HepG2 (cell line): ENCODE results near the gene DLG1. TPM values are rescaled to one million over a fixed set of nuclear protein-coding genes. Genes with fewer than 3 reads are reported as not detected.

Experiments used
- ATAC-seq: fragments of 200-7000 bp; cut with Tn5 transposase; 3 replicates; pipeline ENCODE4 v1.9.1; 2020; ENCODE audit warnings: mild to moderate bottlenecking, moderate library complexity
- BruUV-seq: library from RNA; stranded (reverse); fragments of 400-500 nt; replicated peaks from 2 replicates; lab custom pipeline; 2021; lab: Mats Ljungman, UMichigan
- CTCF ChIA-PET: fragments of 300-600 bp; formaldehyde crosslinking; extraction: SDS; loops from one replicate; lab custom pipeline; 2021; ENCODE audit warnings: low total read pairs, inconsistent platforms, low intra/inter-chr PET ratio; lab: Yijun Ruan, JAX
- POLR2A ChIA-PET: fragments of 350-600 bp; sonication (Branson Sonifier 250); formaldehyde crosslinking; loops from one replicate; lab custom pipeline; 2020; ENCODE audit warnings: antibody characterized with exemption, inconsistent platforms; lab: Yijun Ruan, JAX
- DNase-seq: peaks from one replicate; pipeline ENCODE4 v3.0.0-alpha.2; 2015; ENCODE audit warnings: low spot score
- FAIRE-seq: peaks from 3 replicates; lab custom pipeline; 2011; peaks lifted over from hg19 to GRCh38; lab: Jason Lieb, UNC
- H2AFZ ChIP-seq: one replicate; pipeline ENCODE4 v1.6.1; 2011; ENCODE audit warnings: low read length, inconsistent platforms
- H3K27ac ChIP-seq: fragments of 300-600 bp; 3 replicates; pipeline ENCODE4 v1.8.0; 2011; ENCODE audit warnings: mixed run types, mild to moderate bottlenecking, mixed read lengths, low read length, inconsistent platforms; ENCODE audit not compliant: insufficient read depth; ENCODE audit errors: extremely low read length
- H3K27me3 ChIP-seq, 2 experiments: fragments of 200-600 bp in 1 of 2; 2 replicates in 1 of 2; 3 replicates in 1 of 2; pipeline versions ENCODE4 v1.6.0 to v1.8.0; 2011; ENCODE audit warnings: low read length in 2 of 2, mild to moderate bottlenecking in 2 of 2, moderate library complexity in 2 of 2, inconsistent platforms in 1 of 2; ENCODE audit not compliant: insufficient read depth in 2 of 2, control insufficient read depth in 1 of 2
- H3K36me3 ChIP-seq, 2 experiments: fragments of 200-600 bp in 1 of 2; replicated peaks in 1 of 2; 2 replicates in 1 of 2; 3 replicates in 1 of 2; pipeline versions ENCODE4 v1.5.1 to v1.8.0; 2011; ENCODE audit warnings: low read length in 2 of 2, inconsistent platforms in 1 of 2; ENCODE audit not compliant: insufficient read depth in 2 of 2, control insufficient read depth in 1 of 2
- H3K4me1 ChIP-seq: 2 replicates; pipeline ENCODE4 v1.5.1; 2012; ENCODE audit warnings: low read length, inconsistent platforms; ENCODE audit not compliant: insufficient read depth
- H3K4me2 ChIP-seq: 2 replicates; pipeline ENCODE4 v1.6.0; 2011; ENCODE audit warnings: low read depth, low read length, inconsistent platforms
- H3K4me3 ChIP-seq, 3 experiments: fragments of 200-600 bp in 1 of 3; sonication (generic), shearing (Covaris generic) in 1 of 3; replicated peaks in 1 of 3; 2 replicates each; pipeline ENCODE4 v1.5.1; 2011 to 2016; ENCODE audit warnings: low read length in 3 of 3, inconsistent platforms in 2 of 3, low read depth in 2 of 3, mild to moderate bottlenecking in 2 of 3, control low read depth in 1 of 3, mixed read lengths in 1 of 3; ENCODE audit not compliant: insufficient read depth in 1 of 3
- H3K79me2 ChIP-seq: one replicate; pipeline ENCODE4 v1.6.1; 2011; ENCODE audit warnings: low read length, inconsistent platforms; ENCODE audit not compliant: insufficient read depth
- H3K9ac ChIP-seq: 2 replicates; pipeline ENCODE4 v1.6.0; 2011; ENCODE audit warnings: mild to moderate bottlenecking, low read depth, low read length, inconsistent platforms; ENCODE audit not compliant: insufficient read depth
- H3K9me3 ChIP-seq: 2 replicates; pipeline ENCODE4 v1.5.1; 2012; ENCODE audit warnings: mild to moderate bottlenecking, low read length
- H4K20me1 ChIP-seq: 2 replicates; pipeline ENCODE4 v1.6.0; 2011; ENCODE audit warnings: inconsistent platforms, mild to moderate bottlenecking, low read length, moderate library complexity; ENCODE audit not compliant: insufficient read depth
- EED ChIP-seq: sonication (generic); formaldehyde crosslinking; IDR thresholded peaks from 2 replicates; pipeline ENCODE4 v1.5.0; 2020; ENCODE audit warnings: mild to moderate bottlenecking, missing genetic modification reagents
- FIP1L1 ChIP-seq: fragments of 200-400 bp; formaldehyde crosslinking; IDR thresholded peaks from 2 replicates; pipeline ENCODE4 v1.6.1; 2018; ENCODE audit warnings: low read depth, mild to moderate bottlenecking, low read length, moderate library complexity, borderline replicate concordance; ENCODE audit not compliant: insufficient read depth
- MLLT10 ChIP-seq: sonication (generic); formaldehyde crosslinking; IDR thresholded peaks from 2 replicates; pipeline ENCODE4 v1.4.0; 2020; ENCODE audit warnings: missing genetic modification reagents
- MTF2 ChIP-seq: sonication (generic); formaldehyde crosslinking; IDR thresholded peaks from 2 replicates; pipeline ENCODE4 v1.5.0; 2020; ENCODE audit warnings: missing genetic modification reagents, borderline replicate concordance
- YEATS4 ChIP-seq: sonication (generic); formaldehyde crosslinking; IDR thresholded peaks from 2 replicates; pipeline ENCODE4 v1.4.0; 2020; ENCODE audit warnings: missing genetic modification reagents, borderline replicate concordance
- ZNF616 ChIP-seq: sonication (generic); formaldehyde crosslinking; IDR thresholded peaks from 2 replicates; pipeline ENCODE4 v1.5.0; 2020; ENCODE audit warnings: low read depth, mild to moderate bottlenecking, missing genetic modification reagents
- ZNF775 ChIP-seq: sonication (generic); formaldehyde crosslinking; IDR thresholded peaks from 2 replicates; pipeline ENCODE4 v1.4.0; 2020; ENCODE audit warnings: missing genetic modification reagents, mild to moderate bottlenecking, moderate library complexity, borderline replicate concordance
- WGBS: methylation state at CpG from one replicate; pipeline ENCODE4 v1.1.6; 2017; ENCODE audit warnings: low lambda C conversion rate; 5-methylcytosine and 5-hydroxymethylcytosine counted together
- in situ Hi-C: cut with HindIII; loops from 2 replicates; pipeline ENCODE4 v1.10.0; 2017; ENCODE audit warnings: low pct_unique_long_range_greater_than_20kb; ENCODE audit not compliant: extremely low pct_ligation_motif_present
- intact Hi-C: fragments of 100-400 bp; cut with micrococcal nuclease; formaldehyde crosslinking; loops from one replicate; pipeline ENCODE4 v1.10.0; 2022; ENCODE audit not compliant: unreplicated experiment
- polyA plus RNA-seq, 8 experiments: library from polyadenylated mRNA; depleted of rRNA in 3 of 8; stranded (reverse) in 7 of 8; unstranded in 1 of 8; fragments of >200 nt; fragmentation: Illumina TruSeq in 4 of 8; extraction: Trizol in 4 of 8; gene quantifications; 2 replicates each; pipeline versions ENCODE4 v1.2.1 to v1.2.3, GENCODE V29; 2011 to 2016; ENCODE audit warnings: low read depth in 4 of 8, missing spikeins in 1 of 8, mixed read lengths in 1 of 8; ENCODE audit not compliant: insufficient read depth in 1 of 8
- total RNA-seq, 5 experiments: library from RNA; depleted of rRNA; stranded (reverse); fragments of >200 nt; fragmentation: Illumina TruSeq; extraction: Trizol; gene quantifications; 2 replicates each; pipeline ENCODE4 v1.2.3, GENCODE V29; 2016; ENCODE audit warnings: low read depth in 1 of 5
- TF ChIP-seq, protein P1 (sequence below): sonication (generic); formaldehyde crosslinking; IDR thresholded peaks from 2 replicates; pipeline ENCODE4 v1.4.0; 2020; ENCODE audit warnings: mild to moderate bottlenecking, missing genetic modification reagents, borderline replicate concordance
- TF ChIP-seq, protein P2 (sequence below): IDR thresholded peaks from 2 replicates; pipeline ENCODE4 v1.6.1; 2012; ENCODE audit warnings: low read length, improper control_type of control experiment
- TF ChIP-seq, protein P3 (sequence below): sonication (generic); formaldehyde crosslinking; IDR thresholded peaks from 2 replicates; pipeline ENCODE4 v1.5.1; 2020; ENCODE audit warnings: missing genetic modification reagents, mild to moderate bottlenecking, borderline replicate concordance
- TF ChIP-seq, protein P4 (sequence below): IDR thresholded peaks from 2 replicates; pipeline ENCODE4 v1.6.1; 2018; ENCODE audit warnings: missing genetic modification reagents
- TF ChIP-seq, protein P5 (sequence below): sonication (generic); formaldehyde crosslinking; IDR thresholded peaks from 2 replicates; pipeline ENCODE4 v1.4.0; 2020; ENCODE audit warnings: missing genetic modification reagents

The DLG1 gene
- total and polyA plus RNA-seq, 2 of the 13 experiments (the other 11 are each of a cell fraction or from before 2014, with no cell fraction given), result 30.5 to 104 TPM

DNA sequence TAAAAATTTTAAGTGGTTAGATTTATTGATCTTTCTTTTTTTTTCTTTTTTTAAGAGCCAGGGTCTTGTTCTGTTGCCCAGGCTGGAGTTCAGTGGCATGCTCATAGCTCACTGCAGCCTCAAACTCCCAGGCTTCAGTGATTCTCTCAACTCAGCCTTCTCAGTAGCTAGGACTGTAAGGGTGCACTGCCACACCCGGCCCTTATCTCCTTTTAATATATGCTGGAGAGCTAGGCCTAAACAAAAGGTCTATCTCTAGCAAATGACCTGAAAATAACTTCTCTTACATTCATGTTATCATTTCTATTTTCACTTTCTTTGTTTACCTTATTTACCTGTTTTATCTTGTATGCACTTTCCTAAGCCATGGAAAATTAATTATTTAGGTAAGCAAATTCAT, 233.6 kb downstream of the DLG1 start:
- WGBS, result 89% methylated on average over 1 of the region's 1 CpG
- DNase-seq (no peak), ATAC-seq (no peak), FAIRE-seq (no peak)
- peaks cover 3 to 40% of the 10 kb centered on the region in 2 experiments for H3K36me3 ChIP-seq
- no peaks in the 10 kb centered on the region for H4K20me1 ChIP-seq
- H3K27me3 ChIP-seq, result no peaks in the 10 kb centered on the region
- in situ Hi-C loops, result no loop called here
- no peaks in the 10 kb centered on the region for H3K79me2 ChIP-seq
- ChIA-PET CTCF (no interaction called here), POLR2A (no interaction called here)
- H3K9ac ChIP-seq, result no peak overlapping the region
- H2AFZ ChIP-seq, result no peak overlapping the region
- no peaks in the 10 kb centered on the region for H3K4me1 ChIP-seq
- H3K27ac ChIP-seq, result no peak overlapping the region
- no peak overlapping the region for H3K4me2 ChIP-seq
- H3K9me3 ChIP-seq, result no peaks in the 10 kb centered on the region
- BruUV-seq, result no TSS peak
- no peak overlapping the region for H3K4me3 ChIP-seq
- intact Hi-C loops, result no loop called here
- no peak for TF ChIP-seq YEATS4 (CRISPR knock-in tag)
- TF ChIP-seq ZNF775, result no peak
- TF ChIP-seq EED (CRISPR knock-in tag), result no peak
- TF ChIP-seq MTF2, result no peak
- TF ChIP-seq ZNF616, result no peak
- no peak for TF ChIP-seq MLLT10 (CRISPR knock-in tag)
- TF ChIP-seq, protein P1, sequence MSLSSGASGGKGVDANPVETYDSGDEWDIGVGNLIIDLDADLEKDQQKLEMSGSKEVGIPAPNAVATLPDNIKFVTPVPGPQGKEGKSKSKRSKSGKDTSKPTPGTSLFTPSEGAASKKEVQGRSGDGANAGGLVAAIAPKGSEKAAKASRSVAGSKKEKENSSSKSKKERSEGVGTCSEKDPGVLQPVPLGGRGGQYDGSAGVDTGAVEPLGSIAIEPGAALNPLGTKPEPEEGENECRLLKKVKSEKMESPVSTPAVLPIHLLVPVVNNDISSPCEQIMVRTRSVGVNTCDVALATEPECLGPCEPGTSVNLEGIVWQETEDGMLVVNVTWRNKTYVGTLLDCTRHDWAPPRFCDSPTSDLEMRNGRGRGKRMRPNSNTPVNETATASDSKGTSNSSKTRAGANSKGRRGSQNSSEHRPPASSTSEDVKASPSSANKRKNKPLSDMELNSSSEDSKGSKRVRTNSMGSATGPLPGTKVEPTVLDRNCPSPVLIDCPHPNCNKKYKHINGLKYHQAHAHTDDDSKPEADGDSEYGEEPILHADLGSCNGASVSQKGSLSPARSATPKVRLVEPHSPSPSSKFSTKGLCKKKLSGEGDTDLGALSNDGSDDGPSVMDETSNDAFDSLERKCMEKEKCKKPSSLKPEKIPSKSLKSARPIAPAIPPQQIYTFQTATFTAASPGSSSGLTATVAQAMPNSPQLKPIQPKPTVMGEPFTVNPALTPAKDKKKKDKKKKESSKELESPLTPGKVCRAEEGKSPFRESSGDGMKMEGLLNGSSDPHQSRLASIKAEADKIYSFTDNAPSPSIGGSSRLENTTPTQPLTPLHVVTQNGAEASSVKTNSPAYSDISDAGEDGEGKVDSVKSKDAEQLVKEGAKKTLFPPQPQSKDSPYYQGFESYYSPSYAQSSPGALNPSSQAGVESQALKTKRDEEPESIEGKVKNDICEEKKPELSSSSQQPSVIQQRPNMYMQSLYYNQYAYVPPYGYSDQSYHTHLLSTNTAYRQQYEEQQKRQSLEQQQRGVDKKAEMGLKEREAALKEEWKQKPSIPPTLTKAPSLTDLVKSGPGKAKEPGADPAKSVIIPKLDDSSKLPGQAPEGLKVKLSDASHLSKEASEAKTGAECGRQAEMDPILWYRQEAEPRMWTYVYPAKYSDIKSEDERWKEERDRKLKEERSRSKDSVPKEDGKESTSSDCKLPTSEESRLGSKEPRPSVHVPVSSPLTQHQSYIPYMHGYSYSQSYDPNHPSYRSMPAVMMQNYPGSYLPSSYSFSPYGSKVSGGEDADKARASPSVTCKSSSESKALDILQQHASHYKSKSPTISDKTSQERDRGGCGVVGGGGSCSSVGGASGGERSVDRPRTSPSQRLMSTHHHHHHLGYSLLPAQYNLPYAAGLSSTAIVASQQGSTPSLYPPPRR (CRISPR knock-in tag), result no peak
- TF ChIP-seq FIP1L1, result no peak
- TF ChIP-seq, protein P2, sequence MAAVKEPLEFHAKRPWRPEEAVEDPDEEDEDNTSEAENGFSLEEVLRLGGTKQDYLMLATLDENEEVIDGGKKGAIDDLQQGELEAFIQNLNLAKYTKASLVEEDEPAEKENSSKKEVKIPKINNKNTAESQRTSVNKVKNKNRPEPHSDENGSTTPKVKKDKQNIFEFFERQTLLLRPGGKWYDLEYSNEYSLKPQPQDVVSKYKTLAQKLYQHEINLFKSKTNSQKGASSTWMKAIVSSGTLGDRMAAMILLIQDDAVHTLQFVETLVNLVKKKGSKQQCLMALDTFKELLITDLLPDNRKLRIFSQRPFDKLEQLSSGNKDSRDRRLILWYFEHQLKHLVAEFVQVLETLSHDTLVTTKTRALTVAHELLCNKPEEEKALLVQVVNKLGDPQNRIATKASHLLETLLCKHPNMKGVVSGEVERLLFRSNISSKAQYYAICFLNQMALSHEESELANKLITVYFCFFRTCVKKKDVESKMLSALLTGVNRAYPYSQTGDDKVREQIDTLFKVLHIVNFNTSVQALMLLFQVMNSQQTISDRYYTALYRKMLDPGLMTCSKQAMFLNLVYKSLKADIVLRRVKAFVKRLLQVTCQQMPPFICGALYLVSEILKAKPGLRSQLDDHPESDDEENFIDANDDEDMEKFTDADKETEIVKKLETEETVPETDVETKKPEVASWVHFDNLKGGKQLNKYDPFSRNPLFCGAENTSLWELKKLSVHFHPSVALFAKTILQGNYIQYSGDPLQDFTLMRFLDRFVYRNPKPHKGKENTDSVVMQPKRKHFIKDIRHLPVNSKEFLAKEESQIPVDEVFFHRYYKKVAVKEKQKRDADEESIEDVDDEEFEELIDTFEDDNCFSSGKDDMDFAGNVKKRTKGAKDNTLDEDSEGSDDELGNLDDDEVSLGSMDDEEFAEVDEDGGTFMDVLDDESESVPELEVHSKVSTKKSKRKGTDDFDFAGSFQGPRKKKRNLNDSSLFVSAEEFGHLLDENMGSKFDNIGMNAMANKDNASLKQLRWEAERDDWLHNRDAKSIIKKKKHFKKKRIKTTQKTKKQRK, result no peak
- TF ChIP-seq, protein P3, sequence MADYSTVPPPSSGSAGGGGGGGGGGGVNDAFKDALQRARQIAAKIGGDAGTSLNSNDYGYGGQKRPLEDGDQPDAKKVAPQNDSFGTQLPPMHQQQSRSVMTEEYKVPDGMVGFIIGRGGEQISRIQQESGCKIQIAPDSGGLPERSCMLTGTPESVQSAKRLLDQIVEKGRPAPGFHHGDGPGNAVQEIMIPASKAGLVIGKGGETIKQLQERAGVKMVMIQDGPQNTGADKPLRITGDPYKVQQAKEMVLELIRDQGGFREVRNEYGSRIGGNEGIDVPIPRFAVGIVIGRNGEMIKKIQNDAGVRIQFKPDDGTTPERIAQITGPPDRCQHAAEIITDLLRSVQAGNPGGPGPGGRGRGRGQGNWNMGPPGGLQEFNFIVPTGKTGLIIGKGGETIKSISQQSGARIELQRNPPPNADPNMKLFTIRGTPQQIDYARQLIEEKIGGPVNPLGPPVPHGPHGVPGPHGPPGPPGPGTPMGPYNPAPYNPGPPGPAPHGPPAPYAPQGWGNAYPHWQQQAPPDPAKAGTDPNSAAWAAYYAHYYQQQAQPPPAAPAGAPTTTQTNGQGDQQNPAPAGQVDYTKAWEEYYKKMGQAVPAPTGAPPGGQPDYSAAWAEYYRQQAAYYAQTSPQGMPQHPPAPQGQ, result no peak
- TF ChIP-seq, protein P4, sequence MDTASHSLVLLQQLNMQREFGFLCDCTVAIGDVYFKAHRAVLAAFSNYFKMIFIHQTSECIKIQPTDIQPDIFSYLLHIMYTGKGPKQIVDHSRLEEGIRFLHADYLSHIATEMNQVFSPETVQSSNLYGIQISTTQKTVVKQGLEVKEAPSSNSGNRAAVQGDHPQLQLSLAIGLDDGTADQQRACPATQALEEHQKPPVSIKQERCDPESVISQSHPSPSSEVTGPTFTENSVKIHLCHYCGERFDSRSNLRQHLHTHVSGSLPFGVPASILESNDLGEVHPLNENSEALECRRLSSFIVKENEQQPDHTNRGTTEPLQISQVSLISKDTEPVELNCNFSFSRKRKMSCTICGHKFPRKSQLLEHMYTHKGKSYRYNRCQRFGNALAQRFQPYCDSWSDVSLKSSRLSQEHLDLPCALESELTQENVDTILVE (CRISPR knock-in tag), result no peak
- TF ChIP-seq, protein P5, sequence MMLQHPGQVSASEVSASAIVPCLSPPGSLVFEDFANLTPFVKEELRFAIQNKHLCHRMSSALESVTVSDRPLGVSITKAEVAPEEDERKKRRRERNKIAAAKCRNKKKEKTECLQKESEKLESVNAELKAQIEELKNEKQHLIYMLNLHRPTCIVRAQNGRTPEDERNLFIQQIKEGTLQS (CRISPR knock-in tag), result no peak
